HEK293 (cell line): Measurements from ENCODE around the gene CFP.

ENCODE experiments used
- CTCF ChIA-PET: fragments of 350-600 bp; formaldehyde crosslinking; extraction: SDS; loops from one replicate; lab custom pipeline; 2021; ENCODE audit warnings: antibody characterized with exemption; lab: Yijun Ruan, JAX
- POLR2A ChIA-PET: fragments of 300-600 bp; formaldehyde crosslinking; extraction: SDS; loops from one replicate; lab custom pipeline; 2020; ENCODE audit warnings: antibody characterized with exemption, inconsistent platforms; lab: Yijun Ruan, JAX
- H3K27ac ChIP-seq: fragments of 200-500 bp; sonication (Bioruptor generic); 2 replicates; pipeline ENCODE4 v1.5.1; 2014; ENCODE audit warnings: low read depth, low read length, control low read depth, inconsistent platforms; ENCODE audit errors: extremely low read depth
- H3K36me3 ChIP-seq, 2 experiments: fragments of 200-500 bp in 1 of 2; sonication (Bioruptor generic) in 1 of 2; 1 replicate in 1 of 2; 2 replicates in 1 of 2; pipeline ENCODE4 v1.5.1; 2014 to 2017; ENCODE audit warnings: inconsistent platforms in 2 of 2, low read length in 2 of 2; ENCODE audit not compliant: control insufficient read depth in 2 of 2, insufficient read depth in 1 of 2
- H3K4me1 ChIP-seq: fragments of 200-500 bp; sonication (Bioruptor generic); 2 replicates; pipeline ENCODE4 v1.5.1; 2014; ENCODE audit warnings: mild to moderate bottlenecking, low read length, inconsistent platforms; ENCODE audit not compliant: control insufficient read depth, insufficient read depth
- H3K4me3 ChIP-seq: 2 replicates; pipeline ENCODE4 v1.5.1; 2011; ENCODE audit warnings: low read depth, mild to moderate bottlenecking, control low read depth, low read length, moderate library complexity
- H3K9me3 ChIP-seq: fragments of 200-500 bp; sonication (Bioruptor generic); 2 replicates; pipeline ENCODE4 v1.5.1; 2014; ENCODE audit warnings: low read depth, low read length, inconsistent platforms; ENCODE audit not compliant: control insufficient read depth, insufficient read depth
- EGR2 ChIP-seq: fragments of 450-650 bp; formaldehyde crosslinking; IDR thresholded peaks from 2 replicates; pipeline ENCODE4 v1.5.1; 2016; ENCODE audit warnings: low read depth, missing biosample characterization, missing genetic modification characterization
- GLIS1 ChIP-seq: fragments of 450-650 bp; formaldehyde crosslinking; IDR thresholded peaks from 2 replicates; pipeline ENCODE4 v1.5.1; 2016; ENCODE audit warnings: missing biosample characterization, missing genetic modification characterization
- PRDM6 ChIP-seq: fragments of 450-650 bp; formaldehyde crosslinking; IDR thresholded peaks from 2 replicates; pipeline ENCODE4 v1.5.1; 2017; ENCODE audit warnings: missing biosample characterization, missing genetic modification characterization
- SETDB1 ChIP-seq: IDR thresholded peaks from one replicate; pipeline ENCODE4 v1.6.1; 2017; ENCODE audit warnings: mild to moderate bottlenecking, low read length, moderate library complexity, mixed read lengths; ENCODE audit not compliant: insufficient read length
- YY1 ChIP-seq: fragments of 450-650 bp; formaldehyde crosslinking; IDR thresholded peaks from 2 replicates; pipeline ENCODE4 v1.5.1; 2018; ENCODE audit warnings: missing biosample characterization, missing genetic modification characterization
- YY2 ChIP-seq: fragments of 450-650 bp; formaldehyde crosslinking; IDR thresholded peaks from 2 replicates; pipeline ENCODE4 v1.5.1; 2016; ENCODE audit warnings: missing biosample characterization, missing genetic modification characterization
- ZBTB10 ChIP-seq: fragments of 450-650 bp; formaldehyde crosslinking; IDR thresholded peaks from 2 replicates; pipeline ENCODE4 v1.5.1; 2016; ENCODE audit warnings: missing biosample characterization, missing genetic modification characterization
- ZBTB48 ChIP-seq: fragments of 450-650 bp; formaldehyde crosslinking; IDR thresholded peaks from 2 replicates; pipeline ENCODE4 v1.5.1; 2016; ENCODE audit warnings: missing biosample characterization, missing genetic modification characterization
- ZFHX2 ChIP-seq: fragments of 450-650 bp; formaldehyde crosslinking; conservative IDR thresholded peaks from 2 replicates; pipeline ENCODE4 v1.5.1; 2016; ENCODE audit warnings: missing biosample characterization, missing genetic modification characterization
- ZFP3 ChIP-seq: fragments of 450-650 bp; formaldehyde crosslinking; IDR thresholded peaks from 2 replicates; pipeline ENCODE4 v1.5.1; 2016; ENCODE audit warnings: low read depth, missing biosample characterization, missing genetic modification characterization
- ZIC2 ChIP-seq: fragments of 450-650 bp; formaldehyde crosslinking; IDR thresholded peaks from 2 replicates; pipeline ENCODE4 v1.5.1; 2016; ENCODE audit warnings: missing biosample characterization, missing genetic modification characterization
- ZNF133 ChIP-seq: fragments of 450-650 bp; formaldehyde crosslinking; IDR thresholded peaks from 2 replicates; pipeline ENCODE4 v1.5.1; 2016; ENCODE audit warnings: missing biosample characterization, missing genetic modification characterization
- ZNF169 ChIP-seq: fragments of 450-650 bp; formaldehyde crosslinking; IDR thresholded peaks from 2 replicates; pipeline ENCODE4 v1.5.1; 2016; ENCODE audit warnings: missing biosample characterization, missing genetic modification characterization
- ZNF174 ChIP-seq: fragments of 450-650 bp; formaldehyde crosslinking; IDR thresholded peaks from 2 replicates; pipeline ENCODE4 v1.5.0; 2017; ENCODE audit warnings: missing biosample characterization, mild to moderate bottlenecking, missing genetic modification characterization
- ZNF202 ChIP-seq: fragments of 450-650 bp; formaldehyde crosslinking; IDR thresholded peaks from 2 replicates; pipeline ENCODE4 v1.5.1; 2016; ENCODE audit warnings: missing biosample characterization, missing genetic modification characterization, borderline replicate concordance
- ZNF214 ChIP-seq: fragments of 450-650 bp; formaldehyde crosslinking; IDR thresholded peaks from 2 replicates; pipeline ENCODE4 v1.5.1; 2017; ENCODE audit warnings: missing biosample characterization, mild to moderate bottlenecking, missing genetic modification characterization, borderline replicate concordance
- ZNF324 ChIP-seq: fragments of 450-650 bp; formaldehyde crosslinking; IDR thresholded peaks from 2 replicates; pipeline ENCODE4 v1.5.1; 2016; ENCODE audit warnings: missing biosample characterization, missing genetic modification characterization
- ZNF37A ChIP-seq: fragments of 450-650 bp; IDR thresholded peaks from 2 replicates; pipeline ENCODE4 v1.5.1; 2018; ENCODE audit warnings: missing biosample characterization, missing genetic modification characterization
- ZNF488 ChIP-seq: fragments of 450-650 bp; formaldehyde crosslinking; IDR thresholded peaks from 2 replicates; pipeline ENCODE4 v1.5.1; 2016; ENCODE audit warnings: missing biosample characterization, missing genetic modification characterization
- ZNF510 ChIP-seq: fragments of 450-650 bp; formaldehyde crosslinking; IDR thresholded peaks from 2 replicates; pipeline ENCODE4 v1.5.1; 2018; ENCODE audit warnings: mild to moderate bottlenecking, missing genetic modification characterization, missing biosample characterization; ENCODE audit not compliant: insufficient replicate concordance
- ZNF629 ChIP-seq: fragments of 450-650 bp; formaldehyde crosslinking; IDR thresholded peaks from 2 replicates; pipeline ENCODE4 v1.5.1; 2017; ENCODE audit warnings: missing biosample characterization, missing genetic modification characterization
- ZNF658 ChIP-seq: fragments of 450-650 bp; formaldehyde crosslinking; IDR thresholded peaks from 2 replicates; pipeline ENCODE4; 2016; ENCODE audit warnings: missing biosample characterization, missing genetic modification characterization
- ZNF660 ChIP-seq: fragments of 450-650 bp; IDR thresholded peaks from 2 replicates; pipeline ENCODE4 v1.5.1; 2018; ENCODE audit warnings: missing biosample characterization, mild to moderate bottlenecking, missing genetic modification characterization
- ZNF692 ChIP-seq: fragments of 450-650 bp; formaldehyde crosslinking; IDR thresholded peaks from 2 replicates; pipeline ENCODE4 v1.5.1; 2016; ENCODE audit warnings: missing biosample characterization, missing genetic modification characterization
- ZSCAN23 ChIP-seq: fragments of 450-650 bp; formaldehyde crosslinking; IDR thresholded peaks from 2 replicates; pipeline ENCODE4 v1.5.1; 2016; ENCODE audit warnings: missing biosample characterization, missing genetic modification characterization
- ZSCAN30 ChIP-seq: fragments of 450-650 bp; IDR thresholded peaks from 2 replicates; pipeline ENCODE4 v1.5.1; 2018; ENCODE audit warnings: missing biosample characterization, mild to moderate bottlenecking, missing genetic modification characterization, moderate library complexity

CFP gene

GRCh38 chrX:47621851-47622250, 7.9 kb downstream of the CFP start (continued):
- TF ChIP-seq ZNF660 (tag by site-specific recombination): no peak
- TF ChIP-seq ZBTB48 (tag by site-specific recombination): no peak
- TF ChIP-seq SETDB1: no peak
- TF ChIP-seq ZNF202 (tag by site-specific recombination): no peak
- no peak for TF ChIP-seq ZNF214 (tag by site-specific recombination)
- no peak for TF ChIP-seq ZNF169 (tag by site-specific recombination)
- no peak for TF ChIP-seq ZNF488 (tag by site-specific recombination)
- no peak for TF ChIP-seq ZNF174 (tag by site-specific recombination)

- POLR2A ChIA-PET: interaction anchor here (0.5 kb wide), 1 partner anchor 61 kb away, joined by 5 read pairs; no protein-coding TSS in a partner anchor
Observed at GRCh38 chrX:47620303-47620685, 9.4 kb downstream of the CFP start.

GRCh38 chrX:47619486-47620302, 10.0 kb downstream of the CFP start, which contains the start of gene SYN1:
Gene SYN1, minus strand, starts transcription at chrX:47619857. Its CDS starts 129 bp downstream, at chrX:47619728.
- ChIA-PET POLR2A (interaction anchor here (0.5 kb wide), 1 partner anchor 60 kb away, joined by 5 read pairs; no protein-coding TSS in a partner anchor), CTCF (no interaction called here)
- H3K9me3 ChIP-seq: no peaks in the 10 kb centered on the region
- no peak within 1 kb of the TSS for H3K27ac ChIP-seq
- H3K4me3 ChIP-seq: peak within 1 kb of the TSS; percentile 30
- H3K36me3 ChIP-seq: no peaks in the 10 kb centered on the region
- no peaks in the 10 kb centered on the region for H3K4me1 ChIP-seq
- TF ChIP-seq ZFP3 (tag by site-specific recombination): no peak
- peak; percentile 80; the same call in 1 of the 2 replicates for TF ChIP-seq ZSCAN30
- TF ChIP-seq PRDM6: no peak
- 0 out of 2 replicates have a peak, but pooled peaks have one; percentile 11 for TF ChIP-seq YY1 (tag by site-specific recombination)
- TF ChIP-seq ZNF629 (tag by site-specific recombination): peak; percentile 97
- TF ChIP-seq YY2 (tag by site-specific recombination): 0 out of 2 replicates have a peak, but pooled peaks have one; percentile 41
- peak; percentile 30; the same call in 1 of the 2 replicates for TF ChIP-seq GLIS1 (tag by site-specific recombination)
- peak; percentile 82 for TF ChIP-seq ZBTB10
- no peak for TF ChIP-seq ZNF133 (tag by site-specific recombination)
- TF ChIP-seq ZNF510 (tag by site-specific recombination): no peak
- TF ChIP-seq ZIC2: no peak
- no peak for TF ChIP-seq ZSCAN23 (tag by site-specific recombination)
- TF ChIP-seq ZNF324 (tag by site-specific recombination): no peak
- no peak for TF ChIP-seq ZNF37A (tag by site-specific recombination)
- TF ChIP-seq ZNF692 (tag by site-specific recombination): peak; percentile 65

More at GRCh38 chrX:47620303-47620685, 9.4 kb downstream of the CFP start:
- Histone ChIP-seq H3K4me1 (no peaks in the 10 kb centered on the region), H3K36me3 (no peaks in the 10 kb centered on the region), H3K4me3 (no peak overlapping the region), H3K9me3 (no peaks in the 10 kb centered on the region), H3K27ac (no peak overlapping the region)
- CTCF ChIA-PET: no interaction called here
- TF ChIP-seq EGR2: peak; percentile 61; the same call in 1 of the 2 replicates
- TF ChIP-seq ZFHX2: peak; percentile 46; the same call in 1 of the 2 replicates
- no peak for TF ChIP-seq ZNF658 (tag by site-specific recombination)
